Activated CD4-positive, alpha-beta T cell treated with anti-CD3 and anti-CD28 coated beads for 36 hours (primary cell): ENCODE results near the gene FAM3A. TPM values are rescaled to one million over a fixed set of nuclear protein-coding genes. Genes with fewer than 3 reads are reported as not detected.

Source experiments
- total RNA-seq, 2 experiments: library from RNA; stranded (reverse); gene quantifications; one replicate each; pipeline ENCODE4 v1.2.3, GENCODE V29; 2021

FAM3A gene
- total RNA-seq, 2 experiments from 2014 or later, result 27.6 to 30.5 TPM

Other genes starting within 250 kb of the FAM3A start
- not detected for gene TEX28, start 221.1 kb downstream of the FAM3A start, total RNA-seq
- gene TKTL1, start 220.4 kb downstream of the FAM3A start, total RNA-seq, result under 1 TPM in 1 of 2 experiments, not detected in 1; 0.23 TPM
- gene FLNA, start 141.6 kb downstream of the FAM3A start, total RNA-seq, result 1,000 to 10,000 TPM in 1 of 2 experiments, 100 to 1,000 TPM in 1; 891 to 1,083 TPM
- 10 to 100 TPM; 75.9 to 89.4 TPM for gene EMD, start 136.9 kb downstream of the FAM3A start, total RNA-seq
- 1,000 to 10,000 TPM; 1,286 to 2,705 TPM for gene RPL10, start 117.9 kb downstream of the FAM3A start, total RNA-seq
- gene DNASE1L1, start 107.0 kb downstream of the FAM3A start, total RNA-seq, result 10 to 100 TPM; 12.6 to 13.4 TPM
- 10 to 100 TPM; 43.8 to 49.0 TPM for gene TAFAZZIN, start 104.7 kb downstream of the FAM3A start, total RNA-seq
- 10 to 100 TPM; 25.6 to 28.6 TPM for gene ATP6AP1, start 87.6 kb downstream of the FAM3A start, total RNA-seq
- gene GDI1, start 79.1 kb downstream of the FAM3A start, total RNA-seq, result 100 to 1,000 TPM; 100 to 117 TPM
- gene FAM50A, start 72.1 kb downstream of the FAM3A start, total RNA-seq, result 10 to 100 TPM; 40.9 to 50.0 TPM
- gene PLXNA3, start 58.0 kb downstream of the FAM3A start, total RNA-seq, result 10 to 100 TPM; 23.2 to 25.3 TPM
- gene LAGE3, start 37.0 kb downstream of the FAM3A start, total RNA-seq, result 10 to 100 TPM; 34.7 to 43.0 TPM
- 10 to 100 TPM; 45.2 to 47.6 TPM for gene UBL4A, start 29.6 kb downstream of the FAM3A start, total RNA-seq
- 10 to 100 TPM; 10.4 to 11.3 TPM for gene SLC10A3, start 25.6 kb downstream of the FAM3A start, total RNA-seq
- 10 to 100 TPM; 63.1 to 72.5 TPM for gene G6PD, start 30.6 kb upstream of the FAM3A start, total RNA-seq
- gene IKBKG, start 31.4 kb upstream of the FAM3A start, total RNA-seq, result 10 to 100 TPM; 32.7 to 33.0 TPM
- gene CTAG1A, start 68.9 kb upstream of the FAM3A start, total RNA-seq, result not detected
- not detected for gene CTAG1B, start 103.0 kb upstream of the FAM3A start, total RNA-seq
- gene CTAG2, start 137.3 kb upstream of the FAM3A start, total RNA-seq, result not detected
- gene GAB3, start 234.8 kb upstream of the FAM3A start, total RNA-seq, result 1 to 10 TPM; 2.1 to 2.9 TPM
- 100 to 1,000 TPM; 126 to 130 TPM for gene DKC1, start 246.6 kb upstream of the FAM3A start, total RNA-seq